Hepatocyte (in vitro differentiated cells): ENCODE data around the gene TENM4. TPM values are rescaled to one million over a fixed set of nuclear protein-coding genes. Genes with fewer than 3 reads are reported as not detected.

ENCODE experiments used
- DNase-seq: peaks from one replicate; pipeline ENCODE4 v3.0.0-alpha.2; 2016; ENCODE audit warnings: low spot score
- H2AFZ ChIP-seq: fragments of 200-600 bp; sonication (generic); 2 replicates; pipeline ENCODE4 v1.6.0; 2016; ENCODE audit warnings: antibody characterized with exemption, mild to moderate bottlenecking
- H3K27ac ChIP-seq: fragments of 200-600 bp; sonication (generic); 2 replicates; pipeline ENCODE4 v1.5.1; 2016; ENCODE audit warnings: mild to moderate bottlenecking
- H3K27me3 ChIP-seq: fragments of 200-600 bp; sonication (generic); 2 replicates; pipeline ENCODE4 v1.6.1; 2016
- H3K36me3 ChIP-seq: fragments of 200-600 bp; sonication (generic); replicated peaks from 2 replicates; pipeline ENCODE4 v1.5.1; 2016; ENCODE audit warnings: low read depth; ENCODE audit not compliant: insufficient read depth
- H3K4me1 ChIP-seq: fragments of 200-600 bp; sonication (generic); 2 replicates; pipeline ENCODE4 v1.5.1; 2016; ENCODE audit warnings: mild to moderate bottlenecking, moderate library complexity; ENCODE audit not compliant: insufficient read depth
- H3K4me2 ChIP-seq: fragments of 200-600 bp; sonication (generic); 2 replicates; pipeline ENCODE4 v1.6.0; 2016
- H3K4me3 ChIP-seq: fragments of 200-600 bp; sonication (generic); 2 replicates; pipeline ENCODE4 v1.5.1; 2016; ENCODE audit warnings: mild to moderate bottlenecking
- H3K79me2 ChIP-seq: fragments of 200-600 bp; sonication (generic); 2 replicates; pipeline ENCODE4 v1.6.0; 2017; ENCODE audit warnings: mild to moderate bottlenecking
- H3K9me2 ChIP-seq: fragments of 200-600 bp; sonication (generic); replicated peaks from 2 replicates; pipeline ENCODE4 v1.6.0; 2017; ENCODE audit warnings: mild to moderate bottlenecking; ENCODE audit not compliant: insufficient read depth
- H3K9me3 ChIP-seq: fragments of 200-600 bp; sonication (generic); 2 replicates; pipeline ENCODE4 v1.5.1; 2016; ENCODE audit warnings: low read depth, mild to moderate bottlenecking
- H4K20me1 ChIP-seq: fragments of 200-600 bp; sonication (generic); 2 replicates; pipeline ENCODE4 v1.6.0; 2016; ENCODE audit warnings: mild to moderate bottlenecking; ENCODE audit not compliant: insufficient read depth, poor library complexity, severe bottlenecking
- EZH2 ChIP-seq: fragments of 200-600 bp; sonication (generic); IDR thresholded peaks from 2 replicates; pipeline ENCODE4 v1.6.1; 2016; ENCODE audit warnings: antibody characterized with exemption, mild to moderate bottlenecking, borderline replicate concordance
- EZH2phosphoT487 ChIP-seq: fragments of 200-600 bp; sonication (generic); IDR thresholded peaks from one replicate; pipeline ENCODE4 v1.6.1; 2018; ENCODE audit warnings: antibody characterized with exemption, mild to moderate bottlenecking, low read depth, moderate library complexity; ENCODE audit not compliant: unreplicated experiment, severe bottlenecking
- WGBS: methylation state at CpG from one replicate; pipeline ENCODE4 v1.1.6; 2016; ENCODE audit warnings: low lambda C conversion rate; ENCODE audit errors: missing lambda C conversion rate; 5-methylcytosine and 5-hydroxymethylcytosine counted together
- polyA plus RNA-seq: library from polyadenylated mRNA; unstranded; fragments of >200 nt; fragmentation: Nextera tagmentation; extraction: Ambion mirVana; gene quantifications from 2 replicates; pipeline ENCODE4 v1.2.1, GENCODE V29; 2016
- total RNA-seq: library from RNA; depleted of rRNA; stranded (reverse); fragments of >200 nt; gene quantifications from 2 replicates; pipeline ENCODE4 v1.2.3, GENCODE V29; 2014
- TF ChIP-seq, protein P1 (sequence below): fragments of 200-600 bp; sonication (generic); IDR thresholded peaks from 2 replicates; pipeline ENCODE4 v1.5.1; 2016; ENCODE audit warnings: antibody characterized with exemption, mild to moderate bottlenecking; ENCODE audit not compliant: poor library complexity

TENM4 gene
- total and polyA plus RNA-seq, 2 experiments from 2014 or later: 18.4 to 18.7 TPM

DNA sequence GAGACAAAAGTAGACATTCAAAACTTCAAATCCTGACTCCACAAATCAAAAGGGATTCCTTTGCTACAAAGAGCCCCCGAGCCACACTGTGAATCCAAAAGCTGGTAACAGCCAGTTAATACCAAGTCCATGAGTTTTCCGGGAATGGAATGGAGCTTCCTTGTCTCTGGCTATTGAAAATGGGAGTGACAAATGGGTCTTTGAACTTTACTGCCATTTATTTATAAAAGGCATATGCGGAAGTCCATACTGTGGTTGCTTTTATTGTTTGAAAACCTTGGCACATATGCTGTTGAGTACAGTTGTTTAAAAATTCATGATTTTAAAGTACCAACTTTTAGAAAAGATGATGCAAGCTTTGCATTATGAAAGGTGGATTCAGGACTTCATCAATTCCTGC, 659.9 kb downstream of the TENM4 start:
- H3K9me2 ChIP-seq: no peaks in the 10 kb centered on the region
- TF ChIP-seq EZH2phosphoT487 (no peak), EZH2 (no peak)
- TF ChIP-seq, protein P1, sequence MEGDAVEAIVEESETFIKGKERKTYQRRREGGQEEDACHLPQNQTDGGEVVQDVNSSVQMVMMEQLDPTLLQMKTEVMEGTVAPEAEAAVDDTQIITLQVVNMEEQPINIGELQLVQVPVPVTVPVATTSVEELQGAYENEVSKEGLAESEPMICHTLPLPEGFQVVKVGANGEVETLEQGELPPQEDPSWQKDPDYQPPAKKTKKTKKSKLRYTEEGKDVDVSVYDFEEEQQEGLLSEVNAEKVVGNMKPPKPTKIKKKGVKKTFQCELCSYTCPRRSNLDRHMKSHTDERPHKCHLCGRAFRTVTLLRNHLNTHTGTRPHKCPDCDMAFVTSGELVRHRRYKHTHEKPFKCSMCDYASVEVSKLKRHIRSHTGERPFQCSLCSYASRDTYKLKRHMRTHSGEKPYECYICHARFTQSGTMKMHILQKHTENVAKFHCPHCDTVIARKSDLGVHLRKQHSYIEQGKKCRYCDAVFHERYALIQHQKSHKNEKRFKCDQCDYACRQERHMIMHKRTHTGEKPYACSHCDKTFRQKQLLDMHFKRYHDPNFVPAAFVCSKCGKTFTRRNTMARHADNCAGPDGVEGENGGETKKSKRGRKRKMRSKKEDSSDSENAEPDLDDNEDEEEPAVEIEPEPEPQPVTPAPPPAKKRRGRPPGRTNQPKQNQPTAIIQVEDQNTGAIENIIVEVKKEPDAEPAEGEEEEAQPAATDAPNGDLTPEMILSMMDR: no peak
- H2AFZ ChIP-seq: no peak overlapping the region
- H3K27me3 ChIP-seq: no peaks in the 10 kb centered on the region
- no peak for DNase-seq
- no peak overlapping the region for H3K4me3 ChIP-seq
- H3K36me3 ChIP-seq: no peaks in the 10 kb centered on the region
- no peaks in the 10 kb centered on the region for H3K9me3 ChIP-seq
- no peaks in the 10 kb centered on the region for H3K4me1 ChIP-seq
- H3K79me2 ChIP-seq: no peaks in the 10 kb centered on the region
- H4K20me1 ChIP-seq: no peaks in the 10 kb centered on the region
- 93% methylated on average over 3 of the region's 3 CpGs for WGBS
- no peak overlapping the region for H3K4me2 ChIP-seq
- H3K27ac ChIP-seq: no peak overlapping the region

DNA sequence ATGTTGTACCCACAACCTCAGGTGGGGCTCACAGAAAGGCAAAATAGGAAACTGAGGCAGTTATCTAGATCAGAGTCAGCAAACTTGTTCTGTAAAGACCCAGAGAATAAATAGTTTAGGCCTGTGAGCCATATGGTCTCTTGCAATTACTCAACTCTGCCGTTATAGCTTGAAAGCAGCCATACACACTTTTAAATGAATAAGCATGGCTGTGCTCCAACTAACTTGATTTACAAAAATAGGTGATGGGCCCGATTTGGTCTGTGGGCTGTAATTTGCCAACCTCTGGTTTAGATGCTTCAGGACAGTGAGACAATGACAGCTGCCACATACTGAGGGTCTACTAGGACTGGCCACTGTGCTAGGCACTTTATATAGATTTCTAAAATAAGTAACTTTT, 667.3 kb downstream of the TENM4 start:
- DNase-seq: no peak
- H3K4me3 ChIP-seq: no peak overlapping the region
- TF ChIP-seq, protein P1: no peak
- TF ChIP-seq EZH2phosphoT487 (no peak), EZH2 (no peak)
- no peaks in the 10 kb centered on the region for H3K36me3 ChIP-seq
- H3K27ac ChIP-seq: no peak overlapping the region
- H4K20me1 ChIP-seq: no peaks in the 10 kb centered on the region
- H3K4me2 ChIP-seq: no peak overlapping the region
- no peaks in the 10 kb centered on the region for H3K9me3 ChIP-seq
- H3K79me2 ChIP-seq: no peaks in the 10 kb centered on the region
- no peaks in the 10 kb centered on the region for H3K27me3 ChIP-seq
- 87% methylated on average over 2 of the region's 2 CpGs for WGBS
- no peaks in the 10 kb centered on the region for H3K4me1 ChIP-seq
- no peak overlapping the region for H2AFZ ChIP-seq
- no peaks in the 10 kb centered on the region for H3K9me2 ChIP-seq

DNA sequence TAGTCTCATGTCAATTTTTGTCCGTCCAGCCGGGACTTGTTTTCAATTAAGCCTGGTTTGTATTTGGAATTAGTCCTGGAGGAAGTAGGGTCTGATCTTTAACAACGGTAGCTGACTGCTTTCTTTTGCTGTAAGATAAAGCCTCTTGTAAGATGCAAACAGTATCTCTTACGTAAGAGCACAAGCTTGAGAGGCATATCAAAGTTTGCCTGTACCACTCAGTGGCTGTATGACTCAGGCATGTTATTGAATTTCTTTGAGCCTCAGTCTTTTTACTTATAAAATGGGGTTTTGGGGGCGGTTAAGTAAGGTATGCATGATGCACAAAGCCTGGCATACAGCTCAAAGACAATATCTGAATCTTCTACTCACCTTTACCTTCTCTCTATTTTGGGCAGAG, 667.8 kb downstream of the TENM4 start:
- H3K4me3 ChIP-seq: no peak overlapping the region
- no peak overlapping the region for H2AFZ ChIP-seq

DNA sequence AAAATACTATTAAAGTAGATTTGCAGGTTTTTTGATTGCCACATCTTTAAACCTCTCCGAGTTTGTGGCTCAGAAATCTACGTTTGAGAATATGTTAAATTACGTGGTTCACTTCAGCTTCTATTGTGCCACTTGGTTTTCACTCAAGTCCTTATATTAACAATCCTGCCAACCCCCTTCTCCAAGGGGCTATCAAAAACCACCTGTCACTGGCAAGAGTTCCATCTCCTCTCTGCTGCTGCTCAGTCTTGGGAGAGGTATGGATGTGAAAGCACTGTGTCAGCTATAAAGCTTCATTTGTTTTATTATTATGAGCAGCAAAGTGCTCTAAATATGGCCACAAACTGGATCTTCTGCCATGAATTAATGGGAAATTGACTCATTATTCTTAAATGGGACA, 668.6 kb downstream of the TENM4 start:
- Histone ChIP-seq H3K4me3 (no peak overlapping the region), H3K9me3 (no peaks in the 10 kb centered on the region), H2AFZ (no peak overlapping the region), H3K27ac (no peak overlapping the region), H3K36me3 (no peaks in the 10 kb centered on the region), H3K9me2 (no peaks in the 10 kb centered on the region), H3K79me2 (no peaks in the 10 kb centered on the region), H3K4me1 (no peaks in the 10 kb centered on the region), H4K20me1 (no peaks in the 10 kb centered on the region), H3K27me3 (no peaks in the 10 kb centered on the region), H3K4me2 (no peak overlapping the region)
- WGBS: 98% methylated on average over 3 of the region's 3 CpGs
- TF ChIP-seq EZH2phosphoT487 (no peak), EZH2 (no peak)
- TF ChIP-seq, protein P1: no peak
- no peak for DNase-seq

More for the DNA sequence above, 667.8 kb downstream of the TENM4 start:
- no peak for TF ChIP-seq EZH2phosphoT487
- H4K20me1 ChIP-seq: no peaks in the 10 kb centered on the region
- H3K27me3 ChIP-seq: no peaks in the 10 kb centered on the region
- H3K4me2 ChIP-seq: no peak overlapping the region
- 71% methylated on average over 5 of the region's 5 CpGs for WGBS
- no peaks in the 10 kb centered on the region for H3K9me3 ChIP-seq
- H3K27ac ChIP-seq: no peak overlapping the region
- H3K36me3 ChIP-seq: no peaks in the 10 kb centered on the region
- no peaks in the 10 kb centered on the region for H3K4me1 ChIP-seq
- no peaks in the 10 kb centered on the region for H3K79me2 ChIP-seq
- no peaks in the 10 kb centered on the region for H3K9me2 ChIP-seq
- no peak for DNase-seq
